DMS153 treated with DMSO at 0.1 percent for 48 hours (cell line): Measurements from ENCODE around the gene MUC5B.
"Not testable (repeated sequence)": the region's sequence is repeated elsewhere in the genome, so short reads cannot be mapped to it uniquely, and the experiment has no call there.

Experiments
- DNase-seq: peaks from one replicate; lab custom pipeline; 2025; ENCODE audit not compliant: unreplicated experiment; lab: John Stamatoyannopoulos, UW

MUC5B gene

GRCh38 chr11:1188451-1189130 is 34.3 kb upstream of the MUC5B start:
- not testable (repeated sequence) for DNase-seq

DNA sequence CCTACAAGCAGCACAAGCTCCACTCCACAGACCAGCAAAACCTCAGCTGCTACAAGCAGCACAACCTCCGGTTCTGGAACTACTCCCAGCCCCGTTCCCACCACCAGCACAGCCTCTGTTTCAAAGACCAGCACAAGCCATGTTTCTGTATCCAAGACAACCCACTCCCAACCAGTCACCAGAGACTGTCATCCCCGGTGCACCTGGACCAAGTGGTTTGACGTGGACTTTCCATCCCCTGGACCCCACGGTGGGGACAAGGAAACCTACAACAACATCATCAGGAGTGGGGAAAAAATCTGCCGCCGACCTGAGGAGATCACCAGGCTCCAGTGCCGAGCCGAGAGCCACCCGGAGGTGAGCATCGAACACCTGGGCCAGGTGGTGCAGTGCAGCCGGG is 33.0 kb upstream of the MUC5B start:
- DNase-seq = not testable (repeated sequence)

GRCh38 chr11:1191786-1192470 is 30.9 kb upstream of the MUC5B start:
- DNase-seq = not testable (repeated sequence)

DNA sequence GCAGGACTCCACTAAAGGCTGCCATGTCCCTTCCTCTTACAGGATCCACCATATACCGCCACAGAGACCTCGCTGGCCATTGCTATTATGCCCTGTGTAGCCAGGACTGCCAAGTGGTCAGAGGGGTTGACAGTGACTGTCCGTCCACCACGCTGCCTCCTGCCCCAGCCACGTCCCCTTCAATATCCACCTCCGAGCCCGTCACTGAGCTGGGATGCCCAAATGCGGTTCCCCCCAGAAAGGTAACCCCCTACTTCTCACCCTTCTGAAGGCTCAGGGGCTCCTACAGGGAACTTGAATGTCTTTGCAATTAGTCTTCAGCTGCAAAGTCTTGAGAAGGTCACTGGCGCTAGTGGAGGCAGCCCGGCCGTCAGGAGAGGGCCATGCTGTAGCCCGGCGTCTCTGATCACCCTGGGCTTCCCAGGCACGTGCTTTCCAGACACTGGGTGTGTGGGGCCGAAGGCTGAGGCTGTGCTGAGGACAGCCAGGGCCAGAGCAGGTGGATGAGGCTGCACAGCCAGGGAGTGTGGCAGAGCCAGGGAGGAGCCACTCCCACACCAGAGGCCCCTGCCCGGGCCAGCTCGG is 30.0 kb upstream of the MUC5B start:
- DNase-seq = no peak

GRCh38 chr11:1193326-1194230 is 29.3 kb upstream of the MUC5B start:
- peak; percentile 28 for DNase-seq

DNA sequence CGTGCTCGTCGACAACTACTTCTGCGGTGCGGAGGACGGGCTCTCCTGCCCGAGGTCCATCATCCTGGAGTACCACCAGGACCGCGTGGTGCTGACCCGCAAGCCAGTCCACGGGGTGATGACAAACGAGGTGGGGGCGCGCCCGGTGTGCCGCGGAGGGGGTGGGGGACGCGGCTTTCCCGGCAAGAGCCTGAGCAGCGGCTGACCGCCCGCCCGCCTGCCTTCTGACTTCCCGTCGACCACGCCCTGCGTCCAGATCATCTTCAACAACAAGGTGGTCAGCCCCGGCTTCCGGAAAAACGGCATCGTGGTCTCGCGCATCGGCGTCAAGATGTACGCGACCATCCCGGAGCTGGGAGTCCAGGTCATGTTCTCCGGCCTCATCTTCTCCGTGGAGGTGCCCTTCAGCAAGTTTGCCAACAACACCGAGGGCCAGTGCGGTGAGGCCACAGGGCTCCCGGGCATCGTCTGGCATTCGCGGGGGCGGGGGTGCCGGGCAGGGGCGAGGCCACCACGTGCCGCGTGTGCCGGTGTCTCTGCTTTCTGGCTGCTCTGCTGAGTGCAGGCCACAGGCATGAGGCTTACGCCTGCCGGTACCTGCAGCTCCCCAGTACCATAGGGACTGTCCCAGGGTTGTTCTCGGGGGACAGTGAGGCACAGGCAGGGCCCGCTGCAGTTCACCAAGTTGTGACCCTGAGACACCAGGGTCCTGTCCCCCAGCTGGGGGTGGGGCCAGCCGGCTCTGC is 28.5 kb upstream of the MUC5B start:
- DNase-seq = no peak

DNA sequence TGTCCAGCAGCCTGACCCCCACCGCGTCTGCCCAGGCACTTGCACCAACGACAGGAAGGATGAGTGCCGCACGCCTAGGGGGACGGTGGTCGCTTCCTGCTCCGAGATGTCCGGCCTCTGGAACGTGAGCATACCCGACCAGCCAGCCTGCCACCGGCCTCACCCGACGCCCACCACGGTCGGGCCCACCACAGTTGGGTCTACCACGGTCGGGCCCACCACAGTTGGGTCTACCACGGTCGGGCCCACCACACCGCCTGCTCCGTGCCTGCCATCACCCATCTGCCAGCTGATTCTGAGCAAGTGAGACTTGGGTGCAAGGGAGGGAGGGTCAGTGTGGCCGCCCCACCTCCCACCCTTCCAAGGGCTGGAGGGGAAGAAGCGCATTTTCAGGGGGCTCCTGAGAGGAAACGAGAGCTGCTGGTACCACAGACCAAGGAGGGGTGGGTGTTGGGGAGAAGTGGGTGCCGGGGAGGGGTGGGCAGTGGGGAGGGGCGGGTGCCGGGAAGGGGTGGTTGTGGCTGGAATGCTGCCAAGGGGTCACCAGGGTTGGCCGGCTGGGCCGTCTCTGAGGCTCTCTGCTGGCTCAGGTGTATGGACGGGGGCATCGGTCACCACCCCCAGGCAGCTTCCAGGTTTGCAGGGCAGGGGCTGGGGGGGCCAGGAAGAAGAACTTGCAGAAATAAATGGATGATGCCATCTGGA is 27.7 kb upstream of the MUC5B start:
- DNase-seq = no peak

- no peak for DNase-seq
These were observed 27.0 kb upstream of the MUC5B start for GRCh38 chr11:1195682-1196515.

DNA sequence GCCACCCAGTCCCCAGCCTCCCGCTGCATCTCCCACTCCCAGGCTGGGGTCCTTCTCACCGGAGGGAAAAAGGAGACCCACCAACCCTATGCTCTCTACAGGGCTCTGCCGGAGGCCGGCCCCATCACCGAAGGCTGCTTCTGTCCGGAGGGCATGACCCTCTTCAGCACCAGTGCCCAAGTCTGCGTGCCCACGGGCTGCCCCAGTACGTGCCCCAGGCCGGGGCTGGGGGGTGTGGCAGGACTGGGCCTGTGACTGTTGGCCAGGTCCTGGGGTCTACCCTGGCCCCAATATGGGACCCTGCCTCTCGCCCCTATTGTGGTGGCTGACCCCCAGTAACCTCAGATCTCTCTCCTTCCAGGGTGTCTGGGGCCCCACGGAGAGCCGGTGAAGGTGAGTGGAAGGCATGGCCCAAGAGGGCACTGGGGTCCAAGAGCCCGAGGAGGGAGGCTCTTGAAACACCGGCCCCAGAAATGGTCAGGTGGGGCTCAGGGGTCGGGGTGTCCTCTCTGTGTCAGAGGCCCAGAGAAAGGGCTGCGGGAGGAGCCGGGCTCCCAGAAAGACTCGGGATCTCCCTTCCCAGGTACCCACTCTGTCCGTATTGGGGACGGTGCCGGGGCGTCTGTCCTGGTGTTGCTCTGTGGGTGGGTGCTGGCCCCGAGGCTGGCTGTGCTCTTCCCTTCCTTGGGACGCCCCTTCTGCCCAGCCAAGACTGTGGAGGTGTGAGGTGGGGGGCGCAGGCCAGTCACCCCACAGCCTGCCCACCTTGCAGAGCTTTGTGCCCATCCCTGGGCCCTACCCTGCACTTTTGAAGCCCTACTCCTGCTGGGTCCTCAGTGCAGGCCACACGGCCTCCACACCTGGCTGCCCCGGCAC is 26.1 kb upstream of the MUC5B start:
- DNase-seq = no peak

- DNase-seq = no peak
These were observed 25.4 kb upstream of the MUC5B start for GRCh38 chr11:1197431-1197885.

DNA sequence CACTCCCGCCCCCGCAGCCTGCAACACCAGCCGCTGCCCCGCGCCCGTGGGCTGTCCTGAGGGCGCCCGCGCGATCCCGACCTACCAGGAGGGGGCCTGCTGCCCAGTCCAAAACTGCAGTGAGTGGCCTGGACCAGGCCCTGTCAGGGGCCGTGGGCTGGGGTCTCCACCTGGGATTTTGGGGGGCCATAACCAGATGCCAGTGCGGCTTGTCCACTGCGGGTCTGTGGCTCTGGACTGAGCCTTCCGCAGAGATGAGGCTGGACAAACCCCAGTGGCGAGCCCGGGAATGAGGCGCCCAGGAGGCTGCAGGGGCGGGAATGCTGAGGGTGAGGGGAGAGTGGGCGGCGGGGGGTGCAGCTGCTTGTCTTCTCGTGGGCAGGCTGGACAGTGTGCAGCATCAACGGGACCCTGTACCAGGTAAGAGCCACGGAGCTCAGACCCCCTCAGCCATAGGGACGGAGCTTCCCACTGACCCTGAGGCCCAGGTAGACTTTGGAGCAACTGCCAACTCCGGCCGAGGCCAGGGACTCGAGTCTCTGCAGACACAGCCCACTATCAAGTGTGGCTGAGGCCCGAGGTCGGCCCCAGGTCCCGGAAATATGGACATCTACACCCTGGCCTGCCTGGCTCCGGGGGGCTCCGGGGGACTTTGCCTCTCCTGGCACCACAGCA is 24.8 kb upstream of the MUC5B start:
- no peak for DNase-seq

- DNase-seq = no peak
These were observed 24.2 kb upstream of the MUC5B start for GRCh38 chr11:1198561-1199240.

DNA sequence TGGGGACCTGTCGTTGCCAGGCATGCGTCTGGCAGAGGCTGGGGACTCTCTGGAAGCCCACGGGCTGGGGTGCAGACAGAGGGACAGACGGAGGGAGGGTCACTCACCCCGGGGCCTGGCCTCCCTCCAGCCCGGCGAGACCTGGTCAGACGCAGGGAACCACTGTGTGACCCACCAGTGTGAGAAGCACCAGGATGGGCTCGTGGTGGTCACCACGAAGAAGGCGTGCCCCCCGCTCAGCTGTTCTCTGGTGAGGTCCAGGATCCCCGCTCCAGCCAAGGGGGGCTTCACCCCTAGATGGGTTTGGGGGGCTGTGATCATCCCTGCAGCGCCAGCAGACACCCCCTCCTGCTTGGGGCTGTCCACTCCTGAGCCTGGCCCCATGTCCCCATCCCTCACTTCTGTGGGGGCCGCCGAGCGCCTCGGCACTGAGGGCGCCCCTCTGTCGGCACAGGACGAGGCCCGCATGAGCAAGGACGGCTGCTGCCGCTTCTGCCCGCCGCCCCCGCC is 23.6 kb upstream of the MUC5B start:
- DNase-seq = no peak

DNA sequence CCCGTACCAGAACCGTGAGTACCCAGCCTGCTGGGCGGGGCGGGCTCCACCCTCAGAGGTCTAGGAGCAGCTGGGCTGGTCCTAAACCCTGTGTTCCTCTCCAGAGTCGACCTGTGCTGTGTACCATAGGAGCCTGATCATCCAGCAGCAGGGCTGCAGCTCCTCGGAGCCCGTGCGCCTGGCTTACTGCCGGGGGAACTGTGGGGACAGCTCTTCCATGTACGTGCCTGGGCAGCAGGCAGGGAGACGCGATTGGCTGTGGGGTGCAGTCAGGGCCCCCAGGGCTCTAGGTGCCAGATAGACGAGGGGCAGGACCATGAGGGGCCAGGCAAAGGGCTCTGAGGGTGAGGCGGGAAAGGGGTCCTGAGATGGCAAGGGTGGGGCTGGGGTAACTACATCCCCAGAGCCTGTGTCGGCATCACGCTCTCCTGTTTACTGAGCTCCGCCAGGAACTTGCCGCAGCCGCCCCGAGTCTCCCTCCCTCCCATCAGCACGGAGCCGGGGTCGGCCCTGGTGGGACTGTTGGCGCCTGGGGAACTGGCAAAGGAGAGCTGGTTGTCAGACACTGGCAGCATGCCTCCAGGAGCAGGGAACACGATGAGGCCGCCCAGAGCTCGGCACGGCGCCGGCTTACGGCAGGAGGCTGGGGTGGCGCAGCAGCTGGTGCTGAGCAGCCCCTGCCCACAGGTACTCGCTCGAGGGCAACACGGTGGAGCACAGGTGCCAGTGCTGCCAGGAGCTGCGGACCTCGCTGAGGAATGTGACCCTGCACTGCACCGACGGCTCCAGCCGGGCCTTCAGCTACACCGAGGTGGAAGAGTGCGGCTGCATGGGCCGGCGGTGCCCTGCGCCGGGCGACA is 22.9 kb upstream of the MUC5B start:
- DNase-seq = no peak

DNA sequence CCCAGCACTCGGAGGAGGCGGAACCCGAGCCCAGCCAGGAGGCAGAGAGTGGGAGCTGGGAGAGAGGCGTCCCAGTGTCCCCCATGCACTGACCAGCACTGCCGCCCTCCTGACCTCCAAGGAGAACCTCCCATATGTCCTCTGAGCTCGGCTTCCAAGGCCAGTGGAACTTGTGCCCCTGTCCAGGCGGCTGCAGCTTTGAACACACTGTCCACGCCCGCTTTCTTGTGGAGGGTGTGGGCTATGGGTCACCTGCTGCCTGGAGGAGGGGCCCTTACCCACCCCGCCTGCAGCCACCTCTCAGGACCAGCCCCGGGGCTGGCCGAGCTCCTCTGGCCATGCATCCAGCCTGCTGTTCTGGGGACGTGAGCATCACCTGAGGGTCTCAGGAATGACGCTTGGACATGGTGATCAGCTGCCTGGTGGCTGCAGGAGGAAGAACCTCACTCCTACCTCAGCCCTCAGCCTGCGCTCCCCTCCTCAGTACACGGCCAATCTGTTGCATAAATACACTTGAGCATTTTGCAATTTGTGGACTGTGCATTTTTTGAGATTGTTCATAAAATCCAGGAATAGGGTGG is 22.2 kb upstream of the MUC5B start:
- DNase-seq = no peak
